SK-N-SH (cell line): ENCODE data around the gene ZNF586. TPM values are rescaled to one million over a fixed set of nuclear protein-coding genes. Genes with fewer than 3 reads are reported as not detected.

ENCODE experiments used
- CTCF ChIA-PET: fragments of 300-600, 350-600 bp; formaldehyde crosslinking; extraction: SDS; loops from one replicate; lab custom pipeline; 2021; lab: Yijun Ruan, JAX
- POLR2A ChIA-PET: fragments of 350-600 bp; sonication (Branson Sonifier 250); formaldehyde crosslinking; extraction: SDS; loops from one replicate; lab custom pipeline; 2020; ENCODE audit warnings: antibody characterized with exemption, inconsistent platforms; lab: Yijun Ruan, JAX
- DNase-seq: peaks from one replicate; pipeline ENCODE4 v3.0.0; 2012
- H2AFZ ChIP-seq: fragments of 200-600 bp; sonication (generic); 2 replicates; pipeline ENCODE4 v1.8.1; 2016; ENCODE audit warnings: antibody characterized with exemption, mild to moderate bottlenecking, low read depth
- H3F3A ChIP-seq: fragments of 200-600 bp; sonication (generic); replicated peaks from 2 replicates; pipeline ENCODE3; 2016; ENCODE audit warnings: antibody characterized with exemption, mild to moderate bottlenecking; ENCODE audit not compliant: insufficient read depth
- H3K27ac ChIP-seq, 2 experiments: fragments of 200-500 bp in 1 of 2; fragments of 200-600 bp in 1 of 2; sonication (Bioruptor generic) in 1 of 2; sonication (generic), shearing (Covaris generic) in 1 of 2; 2 replicates each; pipeline versions ENCODE4 v1.5.1 to v1.6.1; 2014 to 2016; ENCODE audit warnings: low read depth in 2 of 2, inconsistent platforms in 1 of 2, low read length in 1 of 2, mild to moderate bottlenecking in 1 of 2, mixed read lengths in 1 of 2
- H3K27me3 ChIP-seq: fragments of 200-600 bp; sonication (generic), shearing (Covaris generic); 2 replicates; pipeline ENCODE4 v1.6.1; 2016; ENCODE audit warnings: mixed run types; ENCODE audit not compliant: insufficient read depth
- H3K36me3 ChIP-seq, 2 experiments: fragments of 200-500 bp in 1 of 2; fragments of 200-600 bp in 1 of 2; sonication (Bioruptor generic) in 1 of 2; sonication (generic) in 1 of 2; replicated peaks in 1 of 2; 2 replicates each; pipeline versions ENCODE3 to v1.5.1; 2014 to 2016; ENCODE audit warnings: low read length in 1 of 2, mild to moderate bottlenecking in 1 of 2; ENCODE audit not compliant: insufficient read depth in 2 of 2, control insufficient read depth in 1 of 2
- H3K4me1 ChIP-seq, 2 experiments: fragments of 200-500 bp in 1 of 2; fragments of 200-600 bp in 1 of 2; sonication (Bioruptor generic) in 1 of 2; sonication (generic), shearing (Covaris generic) in 1 of 2; 2 replicates each; pipeline versions ENCODE4 v1.5.1 to v1.6.1; 2014 to 2016; ENCODE audit warnings: low read depth in 1 of 2, low read length in 1 of 2, mixed run types in 1 of 2; ENCODE audit not compliant: insufficient read depth in 2 of 2, control insufficient read depth in 1 of 2
- H3K4me2 ChIP-seq: fragments of 200-600 bp; sonication (generic), shearing (Covaris generic); 2 replicates; pipeline ENCODE4 v1.6.1; 2017; ENCODE audit warnings: mixed run types
- H3K4me3 ChIP-seq, 2 experiments: fragments of 200-500 bp in 1 of 2; fragments of 200-600 bp in 1 of 2; sonication (Bioruptor generic) in 1 of 2; sonication (generic), shearing (Covaris generic) in 1 of 2; 2 replicates each; pipeline versions ENCODE4 v1.5.1 to v1.8.1; 2014 to 2016; ENCODE audit warnings: low read depth in 2 of 2, inconsistent platforms in 1 of 2, low read length in 1 of 2, mild to moderate bottlenecking in 1 of 2, mixed read lengths in 1 of 2, moderate library complexity in 1 of 2
- H3K79me2 ChIP-seq: fragments of 200-600 bp; sonication (generic); 2 replicates; pipeline ENCODE4 v1.8.1; 2017; ENCODE audit warnings: mild to moderate bottlenecking; ENCODE audit not compliant: insufficient read depth
- H3K9ac ChIP-seq: fragments of 200-600 bp; sonication (generic); 2 replicates; pipeline ENCODE4 v1.6.1; 2017; ENCODE audit warnings: mixed run types
- H3K9me2 ChIP-seq: fragments of 200-600 bp; sonication (generic); 2 replicates; pipeline ENCODE4 v1.6.1; 2017; ENCODE audit warnings: mixed run types
- H3K9me3 ChIP-seq: fragments of 200-600 bp; sonication (generic); 2 replicates; pipeline ENCODE4 v1.6.1; 2017; ENCODE audit warnings: mixed run types, mild to moderate bottlenecking, moderate library complexity
- H4K20me1 ChIP-seq: fragments of 200-600 bp; sonication (generic); 2 replicates; pipeline ENCODE4 v1.6.1; 2017; ENCODE audit warnings: mild to moderate bottlenecking, mixed run types; ENCODE audit not compliant: insufficient read depth
- CHD2 ChIP-seq: fragments of 150-350 bp; IDR thresholded peaks from 2 replicates; pipeline ENCODE4 v1.6.1; 2018; ENCODE audit warnings: low read length; ENCODE audit not compliant: partially characterized antibody
- ELF1 ChIP-seq: IDR thresholded peaks from 2 replicates; pipeline ENCODE4 v1.4.0; 2012
- EP300 ChIP-seq, 2 experiments: IDR thresholded peaks; 2 replicates each; pipeline versions ENCODE4 v1.4.0 to v1.6.1; 2012; ENCODE audit warnings: borderline replicate concordance in 1 of 2, low read depth in 1 of 2, low read length in 1 of 2
- EZH2phosphoT487 ChIP-seq: fragments of 200-600 bp; sonication (generic); IDR thresholded peaks from 2 replicates; pipeline ENCODE4 v1.6.1; 2017; ENCODE audit warnings: low read depth, mixed run types, mild to moderate bottlenecking, antibody characterized with exemption, moderate library complexity, borderline replicate concordance
- FOSL2 ChIP-seq: IDR thresholded peaks from 2 replicates; pipeline ENCODE4 v1.4.0; 2012; ENCODE audit warnings: low read depth, mild to moderate bottlenecking, moderate library complexity, borderline replicate concordance
- GABPA ChIP-seq: IDR thresholded peaks from 2 replicates; pipeline ENCODE4 v1.4.0; 2012; ENCODE audit warnings: low read depth, mild to moderate bottlenecking
- MAX ChIP-seq: IDR thresholded peaks from 2 replicates; pipeline ENCODE4 v1.4.0; 2012; ENCODE audit warnings: low read depth
- MEF2A ChIP-seq: IDR thresholded peaks from 2 replicates; pipeline ENCODE4 v1.4.0; 2012; ENCODE audit warnings: low read depth, borderline replicate concordance
- MXI1 ChIP-seq: IDR thresholded peaks from 2 replicates; pipeline ENCODE4 v1.6.1; 2012; ENCODE audit warnings: mild to moderate bottlenecking, low read depth, low read length, improper control_type of control experiment
- NFIC ChIP-seq: IDR thresholded peaks from 2 replicates; pipeline ENCODE4 v1.4.0; 2012; ENCODE audit warnings: borderline replicate concordance
- NRF1 ChIP-seq: IDR thresholded peaks from 2 replicates; pipeline ENCODE4 v1.6.1; 2012; ENCODE audit warnings: low read depth, mild to moderate bottlenecking, low read length
- PBX3 ChIP-seq: IDR thresholded peaks from 2 replicates; pipeline ENCODE4; 2012
- RCOR1 ChIP-seq: fragments of 150-350 bp; IDR thresholded peaks from 2 replicates; pipeline ENCODE4 v1.6.1; 2017; ENCODE audit warnings: antibody characterized with exemption, low read length
- REST ChIP-seq: IDR thresholded peaks from 2 replicates; pipeline ENCODE4 v1.6.1; 2012; ENCODE audit warnings: mild to moderate bottlenecking, low read depth, low read length, moderate library complexity
- USF1 ChIP-seq: IDR thresholded peaks from 2 replicates; pipeline ENCODE4 v1.4.0; 2012; ENCODE audit warnings: low read depth, borderline replicate concordance
- USF2 ChIP-seq: fragments of 150-350 bp; IDR thresholded peaks from 2 replicates; pipeline ENCODE4 v1.6.1; 2017; ENCODE audit warnings: antibody characterized with exemption, low read length, low read depth, borderline replicate concordance
- YY1 ChIP-seq: IDR thresholded peaks from 2 replicates; pipeline ENCODE4 v1.4.0; 2012; ENCODE audit warnings: low read depth, mild to moderate bottlenecking
- ZBTB33 ChIP-seq: IDR thresholded peaks from 2 replicates; pipeline ENCODE4 v1.4.0; 2012; ENCODE audit warnings: low read depth, borderline replicate concordance
- WGBS: methylation state at CpG from one replicate; pipeline ENCODE4 v1.1.6; 2017; ENCODE audit warnings: low lambda C conversion rate; 5-methylcytosine and 5-hydroxymethylcytosine counted together
- polyA plus RNA-seq, 3 experiments: library from polyadenylated mRNA; depleted of rRNA; stranded (reverse); fragments of >200 nt; gene quantifications; 2 replicates each; pipeline ENCODE4 v1.2.3, GENCODE V29; 2012

Gene ZNF586
- polyA plus RNA-seq, 1 of the 3 experiments (the other 2 are of a cell fraction): 3.5 TPM

- TF ChIP-seq ZBTB33 (no peak), MEF2A (no peak), CHD2 (peak; percentile 78), NRF1 (no peak), EP300 (IDR thresholded peaks at IDR 0.05; ENCODE audit: borderline replicate concordance in 1 of 2, low read depth in 1 of 2, low read length in 1 of 2) (no peak), RCOR1 (no peak), USF2 (no peak), ELF1 (peak; percentile 69)
Measured at GRCh38 chr19:57769345-57770131, at the start of gene ZNF586 (continued).

GRCh38 chr19:57719901-57720519 is 49.5 kb upstream of the ZNF586 start:
- H3K9ac ChIP-seq: no peak overlapping the region
- H3K36me3 ChIP-seq: peaks cover 0 to 17% of the 10 kb centered on the region in 2 experiments
- H3K27ac ChIP-seq: no peak overlapping the region
- DNase-seq: no peak
- peaks cover 4% of the 10 kb centered on the region; the same call in 1 of the 2 replicates for H3K9me3 ChIP-seq
- ChIA-PET POLR2A (no interaction called here), CTCF (no interaction called here)
- no peak overlapping the region; a peak in 1 of 4 replicates for H3K4me3 ChIP-seq
- H3K79me2 ChIP-seq: no peaks in the 10 kb centered on the region; the same call in 1 of the 2 replicates
- no peaks in the 10 kb centered on the region for H4K20me1 ChIP-seq
- no peaks in the 10 kb centered on the region for H3K27me3 ChIP-seq
- no peak overlapping the region for H3K4me2 ChIP-seq
- no peaks in the 10 kb centered on the region for H3K9me2 ChIP-seq
- WGBS: 93% methylated on average over 3 of the region's 4 CpGs
- no peaks in the 10 kb centered on the region for H3K4me1 ChIP-seq
- no peak overlapping the region for H2AFZ ChIP-seq
- H3F3A ChIP-seq: no peaks in the 10 kb centered on the region
- TF ChIP-seq YY1 (no peak), FOSL2 (no peak), MAX (no peak), GABPA (no peak), RCOR1 (no peak), USF2 (no peak), MXI1 (no peak), NFIC (no peak), EZH2phosphoT487 (no peak), PBX3 (no peak), REST (no peak), USF1 (no peak)
